NCI-H1092 treated with DMSO at 0.1 percent for 48 hours (cell line): ENCODE data around the gene TACC2.

Experiments used
- DNase-seq: peaks from one replicate; lab custom pipeline; 2025; lab: John Stamatoyannopoulos, UW

Gene TACC2

DNA sequence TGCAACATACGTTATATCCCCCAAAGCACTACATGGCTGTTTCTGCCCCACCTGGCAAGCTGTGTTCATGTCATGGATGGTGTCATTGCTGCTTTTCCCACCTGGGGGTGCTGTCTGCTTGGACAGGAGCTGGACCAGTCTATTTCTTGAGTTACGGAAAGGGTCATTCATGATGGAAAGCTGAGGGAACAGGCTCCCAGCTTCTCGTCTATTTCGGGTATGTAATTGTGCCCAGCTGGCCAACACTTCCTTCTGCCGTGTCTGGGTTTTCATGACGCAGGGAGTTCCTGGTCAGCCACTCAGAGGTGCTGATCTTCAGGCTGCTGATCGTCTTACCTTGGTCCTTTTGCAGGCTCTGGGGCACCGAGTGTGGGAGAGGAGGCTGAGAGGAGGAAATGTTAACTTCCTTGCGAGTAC, 290.8 kb downstream of the TACC2 start:
- DNase-seq = no peak

DNA sequence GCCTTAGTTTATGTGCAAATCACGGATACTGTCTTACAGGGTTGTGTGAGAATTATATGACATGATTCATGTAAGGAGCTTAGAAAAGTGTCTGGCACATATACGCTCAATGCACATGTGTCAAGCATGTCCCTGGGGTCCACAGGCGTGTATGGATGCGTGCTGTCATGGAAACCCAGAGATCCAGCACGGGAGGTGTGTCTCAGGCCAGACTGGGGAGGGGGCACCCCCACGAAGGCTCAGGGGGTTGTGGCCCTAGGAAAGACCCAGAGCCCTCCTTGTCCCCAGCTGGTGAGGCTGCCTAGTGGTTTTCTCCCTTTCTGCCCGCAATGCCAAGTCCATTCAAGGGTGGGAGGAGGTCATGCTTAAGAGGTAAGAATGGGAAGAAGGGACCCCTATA, 291.2 kb downstream of the TACC2 start:
- DNase-seq = no peak

DNA sequence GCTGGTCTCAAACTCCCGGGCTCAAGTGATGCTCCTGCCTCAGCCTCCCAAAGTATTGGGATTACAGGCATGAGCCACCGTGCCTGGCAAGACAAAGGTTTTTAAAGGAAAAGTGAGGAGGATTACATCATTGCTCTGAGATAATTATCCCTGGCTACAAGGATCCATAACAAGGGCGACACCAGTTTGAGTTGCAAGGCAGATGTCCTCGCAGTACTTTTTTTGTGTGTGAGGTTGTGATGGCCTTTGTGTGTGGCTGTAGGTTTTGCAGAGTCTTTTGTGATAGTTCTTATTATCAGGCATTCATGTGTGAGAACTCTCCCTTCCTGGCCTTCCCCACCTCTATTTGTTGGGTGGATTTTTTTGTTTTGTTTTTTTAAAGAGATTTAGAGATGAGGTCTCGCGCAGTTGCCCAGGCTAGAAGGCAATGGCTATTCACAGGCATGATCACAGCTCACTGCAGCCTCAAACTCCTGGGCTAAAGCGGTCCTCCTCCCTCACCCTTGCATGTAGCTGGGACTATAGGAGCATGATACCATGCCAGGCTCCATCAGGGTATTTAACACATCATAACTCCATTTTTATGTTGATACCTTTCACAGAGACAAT, 292.2 kb downstream of the TACC2 start:
- no peak for DNase-seq

DNA sequence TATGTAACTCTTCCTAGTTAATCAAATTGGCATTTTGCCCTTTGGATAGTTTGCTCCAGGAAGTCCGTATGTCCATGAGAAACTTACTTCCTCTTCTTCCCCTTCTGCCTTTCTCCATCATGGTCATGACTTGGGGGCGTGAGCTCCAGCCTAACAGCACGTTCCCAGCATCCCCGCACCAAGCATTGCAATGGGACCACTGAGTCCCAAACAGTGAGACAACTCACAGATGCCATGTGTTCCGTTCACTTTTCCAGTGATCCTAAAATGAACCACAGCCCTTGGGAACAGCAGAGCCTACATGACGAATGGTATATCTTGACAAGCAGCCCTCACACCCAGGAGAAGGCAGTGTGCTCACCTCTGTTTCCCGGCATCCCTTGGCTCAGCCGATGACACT, 292.8 kb downstream of the TACC2 start:
- no peak for DNase-seq

DNA sequence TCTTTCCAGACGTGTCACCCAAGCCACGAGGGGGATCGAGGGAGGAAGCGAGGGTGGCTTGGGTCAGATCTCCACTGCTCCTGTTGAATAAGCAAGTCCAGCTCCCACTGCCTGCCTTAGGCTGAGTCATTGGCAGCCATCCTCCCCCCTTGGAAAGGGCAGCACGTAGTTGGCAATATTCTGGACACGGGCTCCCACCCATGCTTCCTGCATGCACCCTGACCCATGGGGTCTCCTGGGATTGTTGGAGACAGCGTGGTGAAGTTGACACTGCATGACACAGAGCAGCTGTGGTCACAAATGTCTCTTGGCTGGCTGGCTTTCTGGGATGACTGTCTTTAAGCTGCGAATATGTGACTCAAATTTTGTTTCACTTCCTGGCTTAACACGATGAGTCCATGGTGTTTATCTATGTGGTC, 293.3 kb downstream of the TACC2 start:
- DNase-seq = no peak

DNA sequence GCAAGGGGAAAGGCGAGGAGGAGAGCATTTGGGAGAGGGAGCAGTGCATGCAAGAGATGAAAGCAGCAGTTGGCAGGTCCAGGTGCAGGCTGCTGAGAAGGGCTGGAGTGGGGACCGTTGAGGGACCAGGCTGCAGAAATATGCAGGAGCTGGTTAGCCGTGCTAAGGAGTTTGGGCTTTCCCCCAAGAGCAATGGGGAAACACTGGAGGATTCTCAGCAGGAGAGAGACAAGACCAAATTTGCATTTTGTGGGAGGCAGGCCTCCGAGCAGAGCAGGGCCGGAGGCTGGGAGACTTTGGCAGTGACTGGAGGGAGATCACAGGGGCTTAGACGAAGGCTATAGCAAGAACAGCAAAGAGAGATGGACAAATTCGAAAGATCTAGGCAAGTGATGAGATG, 293.9 kb downstream of the TACC2 start:
- DNase-seq = no peak

DNA sequence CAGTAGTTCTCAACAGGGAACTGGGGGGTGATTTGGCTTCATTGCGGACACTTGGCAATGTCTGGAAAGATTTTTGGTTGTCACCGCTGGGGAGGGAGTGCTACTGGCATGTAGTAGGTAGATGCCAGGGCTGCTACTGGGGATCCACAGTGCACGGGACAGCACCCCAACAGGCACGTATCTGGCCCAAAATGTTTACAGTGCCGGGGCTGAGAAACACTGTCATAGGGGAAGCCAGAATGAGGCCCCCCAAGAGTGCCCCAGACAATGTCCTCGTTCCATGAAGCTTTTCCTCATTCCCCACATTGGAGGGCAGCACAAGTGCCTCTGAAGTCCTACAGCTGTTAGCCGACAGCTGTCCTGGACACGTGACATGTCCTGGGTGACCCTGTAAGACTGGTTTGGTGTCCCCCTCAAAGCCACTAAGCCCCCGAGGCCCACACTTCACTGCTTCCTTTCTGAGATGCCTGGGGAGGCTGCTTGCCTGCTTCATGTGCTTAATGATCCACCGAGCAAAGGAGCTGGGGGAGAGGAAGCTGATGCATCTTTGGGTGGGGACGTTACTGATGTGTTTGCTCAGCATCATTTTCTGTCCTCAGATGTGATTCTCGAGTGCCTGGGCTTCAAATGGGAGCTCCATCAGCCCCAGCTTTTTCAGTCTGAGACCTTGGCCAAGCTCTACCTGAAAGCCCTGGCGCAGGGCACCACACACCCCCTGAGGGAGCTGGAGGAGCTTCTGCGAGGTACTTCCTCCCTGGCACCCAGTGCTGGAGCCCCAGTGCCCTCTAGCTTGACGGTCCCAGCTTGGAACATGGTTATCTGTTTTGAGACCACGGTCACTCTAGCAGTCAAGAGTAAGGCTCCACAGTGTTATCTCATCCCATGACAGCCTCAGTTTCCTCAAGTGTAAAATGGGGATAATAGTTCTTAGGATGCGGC, 296.8 kb downstream of the TACC2 start:
- DNase-seq = no peak

DNA sequence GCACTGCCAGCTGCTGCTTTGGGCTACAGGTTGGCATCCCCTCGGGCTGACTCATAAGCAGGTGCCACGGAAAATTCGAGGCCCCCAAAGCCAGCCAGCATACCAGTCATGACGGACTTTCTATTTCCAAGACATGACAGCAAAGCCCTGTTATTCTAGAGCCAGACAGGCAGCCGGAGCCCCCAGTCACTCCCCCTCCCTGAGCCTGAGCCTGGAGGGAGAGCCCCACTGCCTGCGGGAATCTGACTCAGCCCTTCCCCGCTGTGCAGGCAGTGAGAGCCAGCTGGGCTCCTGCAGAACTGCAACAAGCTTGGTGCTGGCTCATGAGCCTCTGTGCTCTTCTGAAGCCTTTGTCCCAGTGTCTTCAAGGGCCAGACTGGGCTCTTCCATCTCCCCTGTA, 297.9 kb downstream of the TACC2 start:
- DNase-seq = no peak

DNA sequence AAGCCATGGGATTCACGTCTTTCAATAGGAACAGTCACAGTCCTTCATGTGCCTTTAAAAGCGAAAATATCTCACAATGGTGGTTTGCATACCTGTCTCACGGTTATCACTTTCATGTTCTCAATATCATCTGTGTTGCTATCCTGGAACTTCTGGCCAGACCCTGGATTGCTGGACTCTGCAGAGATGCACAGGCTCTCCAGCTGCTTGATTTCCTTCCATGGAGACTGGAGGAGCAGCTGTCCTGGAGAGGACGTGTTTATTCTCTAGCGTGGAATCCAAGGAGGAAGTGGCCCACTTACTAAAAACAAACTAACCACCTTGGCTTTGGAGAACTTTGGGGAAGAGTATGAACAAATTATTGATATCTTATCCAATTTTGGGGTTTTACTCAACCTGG, 298.6 kb downstream of the TACC2 start:
- DNase-seq = no peak

DNA sequence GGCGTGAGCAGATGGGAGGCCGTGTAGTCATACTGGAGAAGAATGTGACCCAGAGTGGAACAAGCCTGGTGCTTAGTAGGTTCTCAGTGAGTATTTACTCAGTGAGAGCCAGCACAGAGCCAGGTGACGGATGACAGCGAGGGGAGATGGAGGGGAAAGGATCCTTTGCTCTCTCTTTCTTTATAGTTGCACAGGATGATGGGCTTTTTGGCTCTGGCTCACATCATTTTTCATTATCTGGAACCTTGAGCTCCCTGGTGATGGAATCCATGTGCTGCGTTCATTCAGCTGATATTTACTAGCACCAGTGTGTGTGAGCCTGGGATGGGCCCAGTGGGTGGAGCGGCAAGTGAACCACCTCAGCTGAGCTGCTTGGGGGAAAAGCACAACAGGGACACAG, 299.3 kb downstream of the TACC2 start:
- no peak for DNase-seq

DNA sequence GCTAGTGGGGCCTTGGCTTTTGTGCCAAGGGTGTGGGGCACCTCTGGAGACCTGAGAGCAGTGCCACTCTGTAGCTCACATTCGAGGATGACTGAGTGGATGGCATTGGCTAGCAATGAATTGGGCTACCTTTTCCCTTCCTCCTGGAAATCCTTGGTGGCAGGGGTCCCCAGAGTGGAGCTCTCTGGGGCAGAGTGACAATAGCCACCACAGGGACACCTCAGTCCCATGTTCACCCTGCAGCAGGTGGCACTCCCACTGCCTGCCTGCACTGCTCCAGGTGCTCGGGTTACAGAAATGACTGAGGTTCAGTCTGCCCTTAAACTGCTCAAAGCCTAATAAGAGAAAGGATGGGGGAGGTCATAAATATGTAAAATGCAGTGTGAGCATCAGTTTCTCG, 300.0 kb downstream of the TACC2 start:
- no peak for DNase-seq

DNA sequence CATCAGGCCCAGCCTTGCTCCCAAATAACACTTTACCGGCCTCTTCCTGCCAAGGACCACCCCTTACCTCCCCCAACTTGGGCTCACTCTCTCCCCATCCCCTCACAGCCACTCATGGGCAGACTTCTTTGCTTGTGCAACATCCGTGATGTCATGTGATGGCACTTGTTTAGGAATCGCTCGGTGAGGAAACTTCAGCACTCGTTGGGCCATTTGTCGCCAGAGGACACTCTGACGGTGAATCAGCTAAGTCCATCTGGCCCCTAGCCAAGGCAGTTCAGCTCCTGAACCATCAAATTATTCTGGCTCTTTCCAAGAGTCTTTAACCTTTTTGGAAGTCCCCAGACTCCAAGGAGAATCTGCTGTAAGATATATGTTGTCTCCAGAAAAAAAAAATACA, 301.4 kb downstream of the TACC2 start:
- no peak for DNase-seq

DNA sequence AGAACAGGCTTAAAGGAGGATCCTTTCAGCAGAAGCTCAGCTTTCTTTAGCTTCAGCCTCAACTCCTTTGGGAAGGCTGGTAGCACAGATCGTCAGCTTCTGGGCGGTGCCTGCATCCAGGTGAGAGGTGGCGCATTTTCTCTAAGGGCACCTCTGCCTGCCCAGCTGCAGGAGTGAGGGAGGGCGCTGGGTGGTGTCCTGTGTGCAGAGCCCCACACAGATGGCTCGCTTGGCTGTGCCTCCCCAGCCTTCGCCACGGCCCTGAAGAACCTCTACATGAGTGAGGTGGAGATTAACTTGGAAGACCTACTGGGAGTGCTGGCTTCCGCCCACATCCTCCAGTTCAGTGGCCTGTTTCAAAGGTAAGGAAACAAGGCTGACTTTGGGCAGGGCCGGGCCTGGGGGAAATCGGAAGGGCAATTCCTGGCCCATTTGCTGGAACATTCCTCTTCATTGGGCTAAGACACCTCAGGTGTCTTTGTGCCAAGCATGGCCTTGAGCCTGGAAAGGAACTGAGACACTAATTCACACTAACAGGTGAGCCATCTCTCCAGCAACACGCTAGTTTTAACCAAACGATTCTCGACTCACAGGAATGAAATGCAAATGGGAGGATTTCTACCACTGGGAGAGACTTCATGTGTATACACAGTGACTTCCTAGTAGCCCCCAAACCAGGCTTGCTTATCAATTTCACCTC, 302.0 kb downstream of the TACC2 start:
- DNase-seq = no peak

DNA sequence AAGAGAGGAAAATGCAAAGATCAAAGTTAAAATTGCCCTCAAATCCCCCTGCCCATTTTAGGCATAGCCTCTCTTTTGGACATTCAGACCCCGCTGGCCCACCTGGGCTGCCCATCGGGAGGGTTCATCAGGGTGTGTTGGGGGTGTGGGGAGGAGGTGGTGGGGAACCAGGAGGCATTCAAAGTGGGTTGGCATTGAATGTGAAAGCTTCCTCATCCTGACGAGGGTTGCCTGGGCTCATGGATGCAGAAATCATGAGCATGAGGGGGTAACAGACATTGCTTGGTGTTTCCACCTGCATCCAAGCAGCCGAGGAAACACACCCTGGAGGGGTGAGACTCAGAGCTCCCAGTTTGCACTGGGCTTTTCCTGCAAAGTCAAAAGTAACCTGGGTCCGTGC, 302.8 kb downstream of the TACC2 start:
- no peak for DNase-seq

DNA sequence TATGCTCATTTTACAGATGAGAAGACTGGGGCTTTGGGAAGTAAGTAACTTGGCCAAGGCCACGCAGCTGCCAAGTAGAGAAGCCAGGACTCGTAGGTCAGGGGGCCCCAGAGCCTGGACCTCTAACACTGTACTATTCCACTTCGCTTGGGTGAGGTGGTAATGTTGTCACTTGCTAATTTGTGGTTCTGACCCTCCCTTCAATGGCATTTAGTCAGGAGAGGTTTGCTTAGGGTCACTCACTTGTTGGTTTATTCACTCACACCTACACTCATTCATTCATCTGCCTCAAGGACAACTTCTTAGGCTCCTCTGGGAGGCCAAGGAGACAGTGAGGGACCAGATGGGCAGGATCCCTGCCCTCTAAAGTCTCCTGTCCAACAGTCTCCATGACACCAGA, 303.4 kb downstream of the TACC2 start:
- no peak for DNase-seq

DNA sequence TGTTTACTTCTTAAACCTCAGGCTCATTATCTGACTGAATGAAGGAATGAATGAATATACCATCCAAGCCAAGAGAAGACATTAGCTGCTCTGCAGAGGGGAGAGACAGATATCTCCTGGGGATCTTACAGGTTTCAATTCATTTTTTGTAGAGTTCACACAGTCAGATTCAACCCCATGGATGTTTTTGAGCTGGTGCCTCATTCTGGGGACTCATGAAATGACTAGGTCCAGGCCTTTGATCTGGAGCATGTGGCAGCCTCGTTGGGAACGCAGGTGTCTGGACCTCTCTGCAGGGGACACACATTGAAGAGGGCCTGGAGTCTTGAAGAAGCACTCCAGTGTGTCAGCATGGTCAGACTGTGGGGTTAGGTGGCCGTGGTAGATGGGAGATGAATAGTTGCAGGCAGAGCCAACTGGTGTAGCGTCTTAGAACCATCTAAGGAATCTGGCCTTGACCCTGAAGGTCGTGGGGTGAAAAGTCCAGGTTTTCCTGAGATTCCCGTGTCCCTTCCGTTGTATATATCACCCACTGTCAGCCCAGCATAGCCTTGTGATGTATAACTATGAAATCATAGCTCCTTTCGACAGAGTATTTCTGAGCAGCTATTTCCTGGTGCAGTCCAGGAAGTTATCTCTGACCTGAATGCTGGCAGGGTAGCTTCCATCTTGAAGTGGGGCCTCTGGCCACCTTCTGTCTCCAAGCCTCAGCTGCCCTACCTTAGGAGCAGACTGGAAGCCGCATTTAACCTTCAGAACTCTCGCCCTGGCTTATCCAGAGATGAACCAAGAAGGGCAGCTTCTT, 304.4 kb downstream of the TACC2 start:
- no peak for DNase-seq

DNA sequence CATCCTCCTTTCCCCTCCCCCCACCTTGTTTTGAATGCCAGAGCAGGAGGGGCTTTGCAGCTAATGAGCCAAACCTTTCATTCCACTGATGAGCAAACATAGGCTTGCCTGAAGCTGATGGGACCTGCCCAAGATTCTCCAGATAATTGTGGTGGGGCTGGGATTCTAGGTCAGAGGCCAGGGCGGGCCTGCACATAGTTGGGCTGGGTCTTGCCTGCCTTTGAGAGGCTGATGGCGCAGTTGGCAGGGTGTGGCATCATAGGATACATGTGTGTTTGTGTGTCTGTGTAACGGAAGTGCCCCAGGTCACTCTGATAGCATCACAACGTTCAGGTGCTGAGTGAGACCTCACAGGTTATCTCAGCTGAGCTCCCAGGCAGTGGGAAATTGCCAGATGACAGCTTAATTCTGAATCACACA, 305.0 kb downstream of the TACC2 start:
- DNase-seq = no peak

DNA sequence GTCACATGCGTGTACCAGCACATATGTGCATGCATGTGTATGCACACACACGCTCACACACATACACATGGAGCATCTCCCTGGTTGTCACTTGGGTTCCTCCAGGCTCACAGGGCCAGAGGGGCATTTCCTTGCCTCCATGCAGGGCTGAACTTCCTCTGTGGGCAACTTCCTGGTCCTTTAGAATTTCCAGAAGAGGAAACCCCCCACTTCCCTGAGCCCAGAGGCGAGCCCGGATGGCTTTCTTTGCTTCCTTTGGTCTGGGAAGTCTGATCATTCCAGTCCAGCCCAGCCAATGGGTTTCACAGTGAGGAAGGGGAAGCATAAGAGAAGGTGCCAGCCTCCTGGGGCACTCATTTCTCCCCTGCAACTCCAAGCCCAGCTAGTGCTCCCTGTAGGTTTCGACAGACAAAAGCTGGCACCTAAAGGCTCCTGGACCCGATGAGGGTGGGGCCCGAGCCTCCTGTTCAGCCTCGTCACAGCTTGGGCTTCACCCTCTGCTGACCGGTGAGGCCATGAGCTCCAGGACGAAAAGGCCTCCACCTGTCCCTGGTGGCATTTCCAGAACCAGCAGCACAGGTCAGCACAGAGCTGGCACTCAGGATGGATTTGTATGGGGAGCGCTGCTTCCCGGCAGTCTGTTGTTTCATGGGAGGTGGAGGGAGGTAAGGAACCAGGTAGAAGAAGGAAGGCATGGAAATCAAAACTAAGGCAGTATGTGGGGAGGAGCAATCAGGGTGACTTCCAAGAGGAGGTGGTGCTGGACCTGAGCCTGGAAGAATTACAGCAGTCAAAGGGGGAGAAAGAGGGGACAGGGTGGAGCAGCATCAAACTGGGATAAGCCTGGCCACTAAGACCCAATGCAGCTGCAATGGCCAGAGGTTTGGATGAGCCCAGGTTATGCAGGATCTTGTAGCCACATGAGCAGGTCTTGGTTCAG, 305.8 kb downstream of the TACC2 start:
- no peak for DNase-seq

DNA sequence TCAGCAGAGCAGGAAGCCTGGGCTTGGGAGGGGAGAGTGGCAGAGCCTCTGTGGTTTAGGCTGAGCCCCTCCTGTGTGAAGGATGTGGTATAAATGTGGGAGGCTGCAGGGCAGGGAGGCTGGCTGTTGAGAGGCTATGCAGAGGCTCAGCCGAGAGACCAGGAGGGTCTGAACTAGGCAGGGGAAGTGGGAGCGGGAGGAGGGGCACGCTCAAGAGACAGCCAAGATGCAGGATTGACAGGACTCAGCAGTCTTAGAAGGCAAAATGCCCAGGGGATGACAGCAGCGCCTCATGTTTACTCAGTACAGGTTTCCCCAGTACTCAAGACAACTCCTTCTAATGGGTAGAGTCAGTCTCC, 306.5 kb downstream of the TACC2 start:
- no peak for DNase-seq

DNA sequence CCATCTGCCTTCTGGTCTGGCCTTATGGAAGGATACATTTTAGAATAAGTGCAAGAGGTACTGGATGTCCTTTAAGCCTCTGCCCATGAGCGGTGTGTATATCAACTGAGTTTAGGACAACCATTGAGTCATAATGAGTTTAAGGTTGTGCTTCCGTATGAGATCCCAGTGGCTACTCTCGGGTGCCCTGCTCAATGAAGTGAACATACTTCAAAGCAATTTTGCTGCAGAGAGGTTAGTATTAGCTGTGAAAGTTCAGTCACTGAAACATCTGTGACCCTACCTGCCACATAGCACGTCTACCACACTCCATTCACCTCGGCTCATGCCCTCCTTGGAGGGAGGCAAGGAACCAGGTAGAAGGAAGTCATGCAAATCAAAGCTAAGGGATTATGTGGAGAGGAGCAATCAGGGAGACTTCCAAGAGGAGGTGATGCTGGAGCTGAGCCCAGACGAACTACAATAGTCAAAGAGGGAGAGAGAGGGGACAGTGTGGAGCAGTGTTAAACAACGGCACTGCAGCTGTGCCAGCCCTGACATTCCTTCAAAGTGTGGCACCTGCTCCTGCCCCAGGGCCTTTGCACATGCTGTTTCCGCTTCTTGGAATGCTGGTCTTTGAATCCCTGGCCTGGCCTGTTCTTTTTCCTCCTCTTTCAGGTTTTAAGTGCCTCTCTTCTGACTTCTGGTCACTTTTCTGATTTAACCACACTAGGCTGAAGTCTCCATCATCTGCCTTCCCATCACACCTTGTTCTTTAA, 307.6 kb downstream of the TACC2 start:
- no peak for DNase-seq
